ENCODE measurements around the gene CCDC87. TPM values are rescaled to one million over a fixed set of nuclear protein-coding genes. Genes with fewer than 3 reads are reported as not detected.

The CCDC87 gene
- total and polyA plus RNA-seq, 12 donors: 0.13 to 0.90 (median 0.47) TPM

- H3K36me3 ChIP-seq (replicated peaks in 1 of 2): no peaks in the 10 kb centered on the region
- WGBS, 4 donors: 75 to 96% (median 89%) methylated on average over 3 to 4 of the region's 4 CpGs
- H3K27ac ChIP-seq: no peak overlapping the region
- no peaks in the 10 kb centered on the region for H3K27me3 ChIP-seq
- DNase-seq: no peak
- H3K9me3 ChIP-seq (replicated peaks in 1 of 3): no peaks in the 10 kb centered on the region
- H3K4me1 ChIP-seq (replicated peaks in 1 of 2): peaks cover 3 to 5% of the 10 kb centered on the region in 2 donors
- no peak for TF ChIP-seq CTCF (IDR thresholded peaks at IDR 0.05)
- TF ChIP-seq POLR2A (IDR thresholded peaks at IDR 0.05): no peak
- intact Hi-C loops (cut with DNase I): no loop called here
- no peak overlapping the region for H3K4me3 ChIP-seq
Measured at GRCh38 chr11:66550887-66551286, 42.0 kb downstream of the CCDC87 start.

GRCh38 chr11:66549696-66550095, 43.2 kb downstream of the CCDC87 start:
- Histone ChIP-seq H3K27ac (no peak overlapping the region), H3K9me3 (replicated peaks in 1 of 3) (no peaks in the 10 kb centered on the region), H3K4me3 (no peak overlapping the region), H3K27me3 (no peaks in the 10 kb centered on the region), H3K36me3 (replicated peaks in 1 of 2) (no peaks in the 10 kb centered on the region), H3K4me1 (replicated peaks in 1 of 2) (peaks cover 10% of the 10 kb centered on the region in 2 donors)
- 88 to 91% (median 90%) methylated on average over 3 of the region's 3 CpGs for WGBS, 4 donors
- TF ChIP-seq CTCF (IDR thresholded peaks at IDR 0.05): no peak
- TF ChIP-seq POLR2A (IDR thresholded peaks at IDR 0.05): no peak
- no peak for DNase-seq
- intact Hi-C loops (cut with DNase I): loop anchor here in 1 of 2 donors (10.0 kb wide), 1 partner anchor 65 kb away; the partner anchor contains the start of gene DPP3

GRCh38 chr11:66548774-66549630, 43.9 kb downstream of the CCDC87 start:
- intact Hi-C loops (cut with DNase I): loop anchor here in 1 of 2 donors (10.0 kb wide), 1 partner anchor 64 kb away; the partner anchor contains the start of gene DPP3
- 59 to 62% (median 60%) methylated on average over 16 of the region's 16 CpGs for WGBS, 4 donors
- Histone ChIP-seq H3K9me3 (replicated peaks in 1 of 3) (no peaks in the 10 kb centered on the region), H3K27me3 (no peaks in the 10 kb centered on the region), H3K4me3 (no peak overlapping the region), H3K4me1 (replicated peaks in 1 of 2) (peaks cover 10 to 12% of the 10 kb centered on the region in 2 donors), H3K27ac (no peak overlapping the region), H3K36me3 (replicated peaks in 1 of 2) (no peaks in the 10 kb centered on the region)
- TF ChIP-seq POLR2A (IDR thresholded peaks at IDR 0.05) (no peak), CTCF (IDR thresholded peaks at IDR 0.05) (no peak)
- DNase-seq: no peak

- Histone ChIP-seq H3K27ac (no peak overlapping the region), H3K4me1 (replicated peaks in 1 of 2) (peaks cover 10 to 18% of the 10 kb centered on the region in 2 donors), H3K4me3 (no peak overlapping the region), H3K9me3 (replicated peaks in 1 of 3) (no peaks in the 10 kb centered on the region), H3K36me3 (replicated peaks in 1 of 2) (no peaks in the 10 kb centered on the region), H3K27me3 (no peaks in the 10 kb centered on the region)
- no peak for TF ChIP-seq POLR2A (IDR thresholded peaks at IDR 0.05)
- no peak for TF ChIP-seq CTCF (IDR thresholded peaks at IDR 0.05)
- intact Hi-C loops (cut with DNase I): loop anchor here in 1 of 2 donors (10.0 kb wide), 1 partner anchor 63 kb away; the partner anchor contains the start of gene DPP3
- 50 to 72% (median 53%) methylated on average over 3 to 11 of the region's 11 CpGs for WGBS, 4 donors
- no peak for DNase-seq
Measured at GRCh38 chr11:66548041-66548440, 44.8 kb downstream of the CCDC87 start.
